Sigmoid colon (tissue), 4 donors: ENCODE results near the gene GRIK1.

ENCODE experiments used
- CTCF ChIP-seq, 4 experiments: fragments of 450-650 bp in 3 of 4; fragments of 200-600 bp in 1 of 4; IDR thresholded peaks; one replicate each; pipeline ENCODE4 v1.5.1; 2016 to 2019; ENCODE audit warnings: antibody characterized with exemption in 4 of 4, mild to moderate bottlenecking in 3 of 4, moderate library complexity in 2 of 4
- EP300 ChIP-seq, 4 donors: sonication (generic); formaldehyde crosslinking; IDR thresholded peaks; one replicate each; pipeline ENCODE4 v1.6.1; 2017; ENCODE audit warnings: antibody characterized with exemption in 4 of 4
- POLR2AphosphoS5 ChIP-seq, 4 donors: sonication (generic); formaldehyde crosslinking; IDR thresholded peaks; one replicate each; pipeline ENCODE4 v1.6.1; 2017; ENCODE audit warnings: antibody characterized with exemption in 4 of 4

GRCh38 chr21:29585462-29585861 lies 354.3 kb downstream of the GRIK1 start:
- TF ChIP-seq EP300 (IDR thresholded peaks at IDR 0.05) (no peak), CTCF (IDR thresholded peaks at IDR 0.05) (no peak), POLR2AphosphoS5 (IDR thresholded peaks at IDR 0.05) (no peak)
